Fibroblast of the aortic adventitia (primary cell): ENCODE data around the gene TMEM134. TPM values are rescaled to one million over a fixed set of nuclear protein-coding genes. Genes with fewer than 3 reads are reported as not detected.

Experiments
- DNase-seq: peaks from one replicate; pipeline ENCODE4 v3.0.0-alpha.2; 2010; ENCODE audit warnings: low read depth
- H3K4me3 ChIP-seq: 2 replicates; pipeline ENCODE4 v1.5.1; 2011; ENCODE audit warnings: low read depth, mild to moderate bottlenecking, control low read depth, low read length, moderate library complexity
- total RNA-seq: library from RNA; depleted of rRNA; stranded (reverse); fragments of >200 nt; gene quantifications from 2 replicates; pipeline ENCODE4 v1.2.3, GENCODE V29; 2012; ENCODE audit warnings: low replicate concordance
- TF ChIP-seq, protein P1 (sequence below): IDR thresholded peaks from 2 replicates; pipeline ENCODE4 v1.5.1; 2011; ENCODE audit warnings: mild to moderate bottlenecking, low read length, control low read depth, inconsistent platforms; ENCODE audit not compliant: insufficient read depth

Gene TMEM134
- total RNA-seq, 1 donor: 27.9 TPM

DNA sequence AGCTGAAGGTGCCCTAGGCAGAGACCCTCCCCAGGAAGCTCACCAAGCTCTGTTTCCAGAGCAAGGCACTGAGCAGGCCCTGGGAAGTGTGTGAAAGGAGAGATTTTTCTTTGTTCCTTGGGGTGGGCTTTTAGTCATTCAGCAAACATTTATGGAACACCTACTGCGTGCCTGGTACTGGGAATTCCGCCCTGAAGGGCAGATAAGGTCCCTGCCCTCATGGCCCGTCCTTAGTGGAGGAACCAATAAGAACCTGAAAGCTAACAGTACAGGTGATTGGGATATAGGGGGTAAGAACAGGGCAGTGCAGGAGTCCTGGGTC is 3.9 kb downstream of the TMEM134 start:
- no peak for DNase-seq
- H3K4me3 ChIP-seq: peak overlapping the region; percentile 67
- TF ChIP-seq, protein P1, sequence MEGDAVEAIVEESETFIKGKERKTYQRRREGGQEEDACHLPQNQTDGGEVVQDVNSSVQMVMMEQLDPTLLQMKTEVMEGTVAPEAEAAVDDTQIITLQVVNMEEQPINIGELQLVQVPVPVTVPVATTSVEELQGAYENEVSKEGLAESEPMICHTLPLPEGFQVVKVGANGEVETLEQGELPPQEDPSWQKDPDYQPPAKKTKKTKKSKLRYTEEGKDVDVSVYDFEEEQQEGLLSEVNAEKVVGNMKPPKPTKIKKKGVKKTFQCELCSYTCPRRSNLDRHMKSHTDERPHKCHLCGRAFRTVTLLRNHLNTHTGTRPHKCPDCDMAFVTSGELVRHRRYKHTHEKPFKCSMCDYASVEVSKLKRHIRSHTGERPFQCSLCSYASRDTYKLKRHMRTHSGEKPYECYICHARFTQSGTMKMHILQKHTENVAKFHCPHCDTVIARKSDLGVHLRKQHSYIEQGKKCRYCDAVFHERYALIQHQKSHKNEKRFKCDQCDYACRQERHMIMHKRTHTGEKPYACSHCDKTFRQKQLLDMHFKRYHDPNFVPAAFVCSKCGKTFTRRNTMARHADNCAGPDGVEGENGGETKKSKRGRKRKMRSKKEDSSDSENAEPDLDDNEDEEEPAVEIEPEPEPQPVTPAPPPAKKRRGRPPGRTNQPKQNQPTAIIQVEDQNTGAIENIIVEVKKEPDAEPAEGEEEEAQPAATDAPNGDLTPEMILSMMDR: no peak

DNA sequence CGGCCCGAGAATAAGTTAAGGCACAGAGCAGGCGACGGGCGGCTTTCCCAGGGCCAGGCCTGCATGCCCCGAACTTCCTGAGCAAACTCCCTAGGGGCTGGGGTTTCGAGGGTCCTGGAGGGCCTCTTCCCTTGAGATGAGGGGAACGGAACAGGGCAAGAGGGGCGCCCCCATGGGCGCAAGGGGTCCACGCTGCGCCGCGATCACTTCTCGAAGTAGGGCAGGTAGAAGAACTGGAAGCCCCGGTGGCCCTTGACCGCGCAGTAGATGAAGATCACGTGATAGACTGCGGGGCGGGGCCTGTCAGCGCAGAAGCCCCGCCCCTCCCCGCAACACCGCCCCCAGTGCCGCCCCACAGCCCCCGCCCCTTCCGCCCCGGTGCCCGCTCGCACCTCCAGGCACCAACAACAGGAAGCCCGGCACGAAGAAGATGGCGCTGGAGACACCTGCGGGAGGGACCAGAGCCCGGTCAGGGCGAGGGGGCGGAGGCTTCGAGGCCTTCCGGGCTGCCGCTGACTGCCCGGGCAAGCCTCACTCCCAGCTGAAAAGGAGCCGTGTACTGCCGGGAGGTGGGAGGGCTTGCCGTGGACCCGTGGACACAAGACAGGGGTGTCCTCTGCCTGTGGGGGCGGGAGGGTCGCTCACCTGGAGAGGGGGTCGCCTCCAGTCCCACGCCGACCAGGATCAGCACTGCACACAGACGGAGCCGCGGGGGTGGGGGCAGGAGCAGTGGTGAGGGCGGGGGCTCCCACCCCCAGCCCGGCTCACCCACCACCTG is 4.5 kb downstream of the TMEM134 start:
- peak; percentile 28 for DNase-seq
- TF ChIP-seq, protein P1: no peak
- H3K4me3 ChIP-seq: peak overlapping the region; percentile 67

DNA sequence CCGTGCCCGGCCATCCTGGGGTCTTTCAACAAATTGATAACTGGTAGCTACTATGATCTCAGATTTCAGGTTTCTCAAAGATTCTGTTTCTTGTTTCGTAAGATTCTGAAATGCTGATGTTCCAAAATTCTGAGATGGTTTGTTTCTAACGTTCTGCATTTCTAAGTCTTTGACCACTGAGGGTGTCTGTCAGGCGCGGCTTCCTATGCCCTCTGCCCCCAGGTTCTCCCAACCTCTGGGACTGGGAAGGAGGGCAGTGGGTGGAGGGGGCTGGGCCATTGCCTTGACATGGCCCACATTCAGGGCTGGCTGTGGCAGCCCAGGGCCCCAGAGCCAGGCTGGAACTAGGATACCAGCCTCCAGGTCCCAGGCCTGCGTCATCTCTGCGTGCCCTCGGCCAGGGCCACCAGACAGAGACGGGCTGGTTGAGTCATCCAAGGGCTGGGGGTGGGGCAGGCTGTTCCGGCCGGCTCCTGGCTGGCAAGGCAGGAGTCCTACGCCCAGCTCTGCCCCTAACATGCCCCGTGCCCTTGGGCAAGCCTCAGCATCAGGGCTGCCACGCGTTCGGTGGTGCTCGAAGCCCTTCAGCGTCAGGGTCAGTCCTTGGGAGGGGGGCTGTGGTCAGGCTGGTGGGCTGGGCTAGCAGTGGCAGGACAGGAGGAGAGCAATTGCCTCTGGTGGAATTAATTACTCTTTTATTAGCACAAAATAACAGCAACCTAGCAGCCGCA is 5.2 kb downstream of the TMEM134 start:
- H3K4me3 ChIP-seq: no peak overlapping the region
- TF ChIP-seq, protein P1: no peak
- DNase-seq: no peak

DNA sequence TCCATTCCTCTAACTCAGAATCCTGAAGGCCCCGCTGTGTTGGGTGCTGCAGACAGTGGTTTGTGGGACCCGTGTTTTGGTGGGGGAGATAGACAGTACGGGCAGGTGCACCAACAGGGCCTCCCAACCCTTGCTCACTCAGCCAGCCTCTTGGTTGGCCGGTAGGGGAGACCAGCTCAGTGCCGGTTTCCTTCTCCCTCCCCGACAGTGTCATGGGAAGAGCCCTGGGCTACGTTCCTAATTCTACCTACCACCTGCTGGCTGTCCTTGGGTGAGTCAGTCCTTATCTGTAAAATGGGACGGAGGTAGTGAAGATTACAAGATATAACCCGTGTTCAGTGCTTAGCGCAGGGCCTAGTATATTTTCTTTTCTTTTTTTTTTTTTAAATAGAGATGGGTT is 5.9 kb downstream of the TMEM134 start:
- TF ChIP-seq, protein P1: no peak
- no peak overlapping the region for H3K4me3 ChIP-seq
- no peak for DNase-seq

DNA sequence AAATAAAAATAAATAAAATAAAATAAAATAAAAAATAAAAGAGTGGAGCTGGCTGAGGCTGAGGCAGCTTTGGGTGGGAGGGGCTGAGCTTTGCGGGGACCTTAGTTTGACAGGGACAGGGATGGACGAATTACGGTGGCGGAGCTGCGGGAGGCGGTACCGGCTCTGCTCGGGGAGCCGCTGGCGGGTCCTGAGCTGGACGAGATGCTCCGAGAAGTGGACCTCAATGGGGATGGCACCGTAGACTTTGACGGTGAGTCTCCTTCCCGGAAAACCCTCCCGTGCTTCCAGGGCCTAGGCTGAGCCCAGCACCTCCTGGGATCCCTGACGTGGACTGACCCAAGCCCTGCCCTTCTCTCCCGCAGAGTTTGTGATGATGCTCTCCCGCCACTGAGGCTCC is 10.8 kb downstream of the TMEM134 start:
- no peak for DNase-seq
- H3K4me3 ChIP-seq: no peak overlapping the region
- TF ChIP-seq, protein P1: no peak

DNA sequence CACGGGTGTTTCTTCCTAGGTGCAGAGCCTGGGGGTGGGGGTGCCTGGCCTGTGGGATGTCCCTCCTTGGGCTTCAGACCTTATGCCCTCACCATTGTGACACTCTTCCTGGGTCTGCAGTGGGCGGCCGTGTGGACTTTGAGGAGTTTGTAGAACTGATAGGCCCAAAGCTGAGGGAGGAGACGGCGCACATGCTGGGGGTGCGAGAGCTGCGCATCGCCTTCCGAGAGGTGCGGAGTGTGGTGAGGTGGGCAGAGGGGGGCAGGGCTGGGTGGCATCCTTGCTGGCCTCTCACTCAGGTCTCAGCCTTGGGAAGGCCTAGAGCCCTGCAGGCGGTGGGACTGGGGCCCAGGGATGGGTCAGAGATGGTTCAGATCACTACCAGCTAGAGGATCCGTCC is 11.6 kb downstream of the TMEM134 start:
- DNase-seq: no peak
- TF ChIP-seq, protein P1: no peak

More for the DNA sequence above, 11.6 kb downstream of the TMEM134 start:
- H3K4me3 ChIP-seq: no peak overlapping the region
